NCI-H82 treated with DMSO at 0.1 percent for 48 hours (cell line): ENCODE results near the gene KIF16B.

Source experiments
- DNase-seq: peaks from one replicate; lab custom pipeline; 2025; ENCODE audit not compliant: unreplicated experiment; lab: John Stamatoyannopoulos, UW

The KIF16B gene

GRCh38 chr20:16405254-16405653, 168.0 kb downstream of the KIF16B start:
- DNase-seq = no peak

DNA sequence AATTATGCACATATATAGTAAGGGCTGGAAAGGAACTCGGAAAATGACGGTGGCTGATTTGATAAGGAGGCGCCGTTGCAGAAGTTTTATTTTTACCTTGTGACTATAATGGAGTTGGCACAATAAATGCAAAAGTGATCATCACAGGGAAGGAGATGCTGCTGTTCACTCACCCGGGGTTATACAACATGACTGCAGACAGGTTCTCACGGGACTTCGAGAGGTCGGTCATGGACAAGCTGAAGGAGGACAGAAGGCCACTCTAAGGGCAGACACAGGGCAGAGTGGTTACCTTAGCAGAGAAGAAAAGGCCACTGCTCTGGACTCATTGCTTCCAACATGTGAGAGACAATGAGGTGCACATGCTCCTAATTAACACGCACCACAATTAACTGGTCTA, 168.6 kb downstream of the KIF16B start:
- DNase-seq = no peak

DNA sequence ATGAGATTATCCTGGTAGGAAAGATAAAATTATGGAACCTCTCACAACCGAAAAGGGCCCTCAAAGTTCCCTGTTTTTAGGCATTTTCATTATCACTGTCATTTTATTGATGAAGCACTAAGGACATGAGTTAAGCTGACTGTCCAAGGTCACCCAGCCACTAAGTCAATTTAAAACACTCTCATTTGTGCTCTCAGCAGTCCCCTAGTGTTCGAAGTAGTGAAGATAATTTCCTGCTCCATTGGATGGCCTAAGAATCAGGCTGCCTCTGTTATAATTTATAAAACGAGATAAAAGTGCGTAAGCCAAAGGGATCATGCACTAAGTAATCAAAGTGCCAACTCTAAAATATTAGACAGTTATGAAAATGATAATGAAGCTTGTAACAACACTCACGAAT, 169.1 kb downstream of the KIF16B start:
- DNase-seq = no peak

- no peak for DNase-seq
These were observed 173.0 kb downstream of the KIF16B start for GRCh38 chr20:16400234-16400633.

DNA sequence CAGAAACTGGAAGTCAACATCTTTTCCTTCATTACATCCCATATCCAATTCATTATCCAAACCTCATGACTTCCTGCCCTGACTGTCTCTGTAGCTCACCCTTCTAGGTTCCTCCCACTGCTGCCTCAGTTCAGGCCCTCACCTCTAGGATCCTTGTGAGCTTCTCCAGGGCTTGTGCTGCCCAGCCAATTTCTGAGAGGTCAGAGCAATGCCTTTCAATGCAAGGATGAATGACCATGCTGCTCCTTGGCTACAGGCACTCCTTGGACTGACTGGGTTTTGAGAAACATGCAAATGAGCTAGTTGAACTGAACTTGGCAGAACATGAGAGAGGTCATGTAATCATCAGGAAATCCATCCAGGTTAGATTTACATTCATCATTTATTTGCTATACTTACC, 173.4 kb downstream of the KIF16B start:
- DNase-seq = no peak

GRCh38 chr20:16397086-16397485, 176.2 kb downstream of the KIF16B start:
- DNase-seq = no peak

DNA sequence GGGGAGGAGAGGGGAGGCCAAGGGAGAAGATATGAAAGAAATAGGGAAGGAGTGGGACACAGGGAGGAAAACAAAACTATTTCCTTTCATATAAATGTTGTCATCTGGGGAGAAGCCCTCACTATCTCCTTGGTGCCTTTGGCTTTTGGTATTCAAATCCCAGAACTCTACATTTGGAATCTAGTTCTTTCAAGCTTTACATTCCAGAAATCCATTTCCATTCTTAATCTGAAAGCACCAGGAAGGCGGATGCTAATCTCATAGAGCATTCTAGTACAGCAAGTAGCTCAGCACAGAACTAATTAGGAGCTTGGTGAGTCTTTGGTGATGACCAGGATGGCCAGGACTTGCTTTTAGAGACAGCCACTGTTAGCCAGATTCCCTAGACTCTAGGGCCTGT, 177.9 kb downstream of the KIF16B start:
- no peak for DNase-seq

GRCh38 chr20:16394784-16395183, 178.5 kb downstream of the KIF16B start:
- DNase-seq = no peak

DNA sequence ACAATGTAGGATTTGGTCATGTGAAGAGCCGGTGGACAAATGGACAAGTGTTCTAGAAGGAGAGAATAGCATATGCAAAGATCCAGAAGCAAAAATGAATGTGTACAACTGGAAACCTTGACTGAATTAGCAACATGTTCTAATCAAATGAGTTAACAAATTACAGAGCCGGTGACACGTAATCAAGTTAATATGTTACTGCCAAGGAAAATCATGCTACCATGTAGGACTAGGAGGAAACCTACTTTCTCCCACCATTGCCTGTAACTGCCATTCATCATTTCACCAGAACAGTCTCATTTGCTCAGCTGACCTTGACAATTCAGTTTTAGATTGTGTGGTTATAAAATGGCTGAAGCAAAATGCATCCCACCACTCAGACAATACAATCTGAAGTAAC, 179.4 kb downstream of the KIF16B start:
- DNase-seq = no peak

- DNase-seq = no peak
These were observed 180.0 kb downstream of the KIF16B start for GRCh38 chr20:16393297-16393696.

GRCh38 chr20:16392346-16392745, 180.9 kb downstream of the KIF16B start:
- DNase-seq = no peak

- DNase-seq = no peak
These were observed 182.3 kb downstream of the KIF16B start for GRCh38 chr20:16390991-16391390.

DNA sequence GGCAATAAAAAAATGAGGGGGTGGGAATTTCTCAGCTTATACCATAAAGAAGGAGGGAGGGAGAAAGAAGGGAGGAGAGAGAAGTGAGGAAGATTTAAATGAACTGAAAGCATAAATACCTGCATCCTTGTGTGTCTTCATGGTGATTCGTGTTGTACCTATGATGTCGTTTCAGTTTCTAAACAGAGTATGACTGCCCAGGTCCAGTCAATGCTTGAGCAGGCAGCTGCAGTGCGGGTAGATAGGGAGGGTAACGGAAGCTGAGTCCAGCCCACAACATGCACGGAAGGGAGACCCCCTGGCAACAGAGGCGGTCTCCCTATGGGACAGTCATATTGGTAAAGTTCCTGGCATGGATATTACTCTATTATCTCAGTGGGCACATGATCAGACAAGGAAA, 184.5 kb downstream of the KIF16B start:
- DNase-seq = no peak

- DNase-seq = no peak
These were observed 185.6 kb downstream of the KIF16B start for GRCh38 chr20:16387666-16388065.

DNA sequence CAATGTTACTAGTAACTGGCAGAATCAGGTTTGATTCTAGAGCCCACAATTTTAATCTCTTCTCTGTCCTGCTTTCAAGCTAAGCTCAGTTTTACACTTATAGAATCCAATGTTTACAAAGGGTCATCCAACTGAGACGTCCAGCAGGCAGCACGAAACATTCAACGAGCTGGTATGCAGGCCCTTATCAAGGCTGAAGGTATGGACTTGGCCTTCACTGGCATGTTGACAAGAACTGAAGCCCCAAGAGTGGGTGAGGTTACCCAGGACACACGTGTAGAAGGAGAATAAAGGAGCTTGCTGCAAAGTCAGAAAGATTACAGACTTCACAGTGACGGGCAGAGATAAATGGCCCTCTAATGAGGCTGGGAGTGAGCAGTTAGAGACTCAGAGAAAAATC, 187.4 kb downstream of the KIF16B start:
- DNase-seq = no peak

DNA sequence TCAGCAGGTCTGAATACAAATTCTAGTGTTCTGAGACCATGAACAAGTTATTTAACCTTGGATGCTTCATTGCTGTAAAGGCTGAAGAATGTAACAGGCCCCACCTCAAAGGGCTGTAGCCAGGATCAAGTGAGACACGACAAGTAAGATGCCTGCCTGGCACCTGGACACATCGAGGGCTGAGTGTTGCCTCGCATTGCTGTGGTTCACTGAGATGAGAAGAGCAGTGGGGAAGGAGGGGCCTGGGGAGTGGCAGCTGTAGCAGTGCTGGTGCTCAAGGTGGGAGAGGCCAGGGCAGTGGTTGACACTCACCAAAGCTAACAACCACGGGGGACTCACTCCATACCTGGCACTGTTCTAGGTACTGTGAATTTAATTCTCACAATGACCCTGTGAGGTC, 187.8 kb downstream of the KIF16B start:
- DNase-seq = no peak

- DNase-seq = no peak
These were observed 191.8 kb downstream of the KIF16B start for GRCh38 chr20:16381444-16381843.

DNA sequence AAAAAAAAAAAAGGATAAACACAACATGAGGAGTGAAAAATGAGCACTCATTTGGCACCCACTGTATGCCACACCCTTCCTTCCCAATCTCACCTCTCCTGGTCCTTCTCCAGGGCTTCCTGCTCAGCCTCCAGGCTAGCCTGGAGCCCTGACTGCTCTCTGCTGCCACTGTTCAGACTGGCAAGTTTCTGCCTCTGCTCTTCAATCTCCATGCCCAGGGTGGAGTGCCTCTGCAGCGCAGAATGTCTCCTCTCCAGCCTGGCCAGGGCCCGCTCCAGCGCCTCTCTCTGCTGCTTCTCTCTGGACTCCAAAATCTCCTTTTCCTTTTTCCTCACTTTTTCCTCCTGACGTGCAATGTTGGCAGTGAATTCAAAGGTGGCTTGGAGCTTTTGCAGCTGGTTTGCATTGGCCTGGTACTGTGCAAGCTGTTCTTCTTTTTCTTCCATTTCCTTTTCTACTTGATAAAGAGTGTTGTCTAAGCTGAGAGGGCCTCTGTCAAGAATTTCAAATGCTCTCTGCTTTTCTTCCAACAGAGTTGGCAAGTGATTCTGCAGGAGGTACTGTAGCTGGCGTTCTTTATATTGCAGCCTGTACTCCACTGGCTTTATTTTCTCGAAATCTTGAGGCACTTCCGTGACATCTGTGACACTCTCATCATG, 194.4 kb downstream of the KIF16B start:
- DNase-seq = no peak

GRCh38 chr20:16378122-16378521, 195.1 kb downstream of the KIF16B start:
- no peak for DNase-seq

- DNase-seq = no peak
These were observed 203.8 kb downstream of the KIF16B start for GRCh38 chr20:16369441-16369840.

- DNase-seq = no peak
These were observed 204.5 kb downstream of the KIF16B start for GRCh38 chr20:16368645-16369292.

DNA sequence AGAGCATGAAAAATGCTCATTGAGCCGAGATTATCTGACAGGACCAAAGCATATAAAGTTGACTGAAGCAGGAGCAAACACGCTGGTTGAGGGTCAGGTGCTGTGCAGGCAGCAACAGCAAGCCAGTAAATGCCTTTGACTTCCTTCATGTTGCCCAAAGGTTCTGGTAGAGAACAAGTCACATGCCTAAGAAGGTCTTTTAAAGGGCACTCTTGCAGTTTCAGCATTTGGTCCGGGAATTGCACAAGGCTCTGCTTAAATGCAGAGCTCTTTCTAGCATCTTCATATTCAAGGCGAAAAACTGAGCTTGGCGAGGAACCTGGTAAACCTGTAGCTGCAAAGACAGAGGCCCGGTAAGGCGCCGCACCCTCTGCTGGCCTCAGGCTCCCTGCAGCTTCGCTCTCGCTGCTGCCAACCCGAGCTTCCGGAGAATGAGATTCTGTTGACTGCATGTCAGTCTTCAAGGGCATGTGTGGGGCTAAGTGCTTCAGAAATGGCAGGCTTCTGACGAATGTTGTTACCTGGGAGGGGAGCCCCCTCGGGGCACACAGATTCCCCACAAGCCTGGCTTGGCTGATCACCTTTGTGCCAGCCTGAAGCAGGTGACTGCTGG, 205.2 kb downstream of the KIF16B start:
- DNase-seq = no peak

GRCh38 chr20:16366529-16366928, 206.7 kb downstream of the KIF16B start:
- no peak for DNase-seq
